GM12878 (cell line): ENCODE results near the gene RSKR. TPM values are rescaled to one million over a fixed set of nuclear protein-coding genes. Genes with fewer than 3 reads are reported as not detected.

ENCODE experiments used
- ATF7 ChIP-seq: fragments of 450-650 bp; IDR thresholded peaks from 2 replicates; pipeline ENCODE4 v1.6.1; 2016; ENCODE audit warnings: low read depth, mild to moderate bottlenecking
- CHD4 ChIP-seq: fragments of 200-600 bp; sonication (generic); IDR thresholded peaks from 2 replicates; pipeline ENCODE4 v1.6.1; 2016; ENCODE audit warnings: mild to moderate bottlenecking
- EED ChIP-seq: sonication (generic); IDR thresholded peaks from 2 replicates; pipeline ENCODE4 v1.6.1; 2016; ENCODE audit warnings: antibody characterized with exemption, low read depth
- POLR2AphosphoS5 ChIP-seq: IDR thresholded peaks from 2 replicates; pipeline ENCODE4 v1.6.1; 2011; ENCODE audit warnings: mild to moderate bottlenecking, low read length, inconsistent platforms
- RAD51 ChIP-seq: fragments of 450-650 bp; IDR thresholded peaks from 2 replicates; pipeline ENCODE4 v1.6.1; 2016; ENCODE audit warnings: moderate library complexity, mild to moderate bottlenecking, inconsistent platforms
- SREBF2 ChIP-seq: IDR thresholded peaks from 2 replicates; pipeline ENCODE4 v1.6.1; 2012; ENCODE audit warnings: mild to moderate bottlenecking, low read length
- TAF1 ChIP-seq: IDR thresholded peaks from 2 replicates; pipeline ENCODE4 v1.6.1; 2011; ENCODE audit warnings: mild to moderate bottlenecking, low read depth, low read length, borderline replicate concordance
- YY1 ChIP-seq: IDR thresholded peaks from 2 replicates; pipeline ENCODE4 v1.6.1; 2011; ENCODE audit warnings: low read depth, mild to moderate bottlenecking, low read length
- polyA plus RNA-seq, 11 experiments: library from polyadenylated mRNA; depleted of rRNA in 4 of 11; unstranded in 6 of 11; stranded (reverse) in 5 of 11; fragments of >200 nt; fragmentation: Nextera tagmentation in 4 of 11; fragmentation: Illumina TruSeq in 1 of 11; extraction: Ambion mirVana in 4 of 11; extraction: Trizol in 1 of 11; gene quantifications; 1 replicate in 1 of 11; 2 replicates in 10 of 11; pipeline versions ENCODE4 v1.2.1 to v1.2.3, GENCODE V29; 2011 to 2016; ENCODE audit warnings: inconsistent platforms in 2 of 11, missing spikeins in 2 of 11, low read depth in 1 of 11
- total RNA-seq, 4 experiments: library from RNA; depleted of rRNA in 3 of 4; stranded (reverse); fragments of >200 nt in 3 of 4; fragmentation: Illumina TruSeq in 1 of 4; extraction: Trizol in 1 of 4; gene quantifications; 2 replicates each; pipeline versions ENCODE4 v1.2.1 to v1.2.3, GENCODE V29; 2013 to 2021
- TF ChIP-seq, protein P1 (sequence below): fragments of 450-650 bp; IDR thresholded peaks from 2 replicates; pipeline ENCODE4 v1.6.1; 2017; ENCODE audit warnings: low read depth, mild to moderate bottlenecking, moderate library complexity
- TF ChIP-seq, protein P2 (sequence below): fragments of 450-650 bp; conservative IDR thresholded peaks from 2 replicates; pipeline ENCODE4 v1.6.1; 2017; ENCODE audit warnings: mild to moderate bottlenecking, moderate library complexity
- TF ChIP-seq, protein P3 (sequence below): IDR thresholded peaks from 2 replicates; pipeline ENCODE4 v1.6.1; 2012; ENCODE audit warnings: improper control_type of control experiment, low read depth, low read length; ENCODE audit not compliant: insufficient replicate concordance
- TF ChIP-seq, protein P4 (sequence below), 3 experiments: IDR thresholded peaks in 2 of 3; conservative IDR thresholded peaks in 1 of 3; 2 replicates each; pipeline ENCODE4 v1.5.1; 2011; ENCODE audit warnings: low read depth in 3 of 3, low read length in 3 of 3, mild to moderate bottlenecking in 3 of 3, control low read depth in 2 of 3, moderate library complexity in 2 of 3, inconsistent platforms in 1 of 3, mixed read lengths in 1 of 3; ENCODE audit not compliant: control insufficient read depth in 2 of 3, insufficient read depth in 1 of 3; ENCODE audit errors: extremely low read depth in 1 of 3
- TF ChIP-seq, protein P5 (sequence below): IDR thresholded peaks from 2 replicates; pipeline ENCODE4 v1.6.1; 2011; ENCODE audit warnings: borderline replicate concordance, low read depth, mild to moderate bottlenecking, moderate library complexity, low read length; ENCODE audit not compliant: insufficient read depth, poor library complexity, severe bottlenecking

Gene RSKR
- total and polyA plus RNA-seq, 10 of the 15 experiments (the other 5 are each of a cell fraction or from before 2014, with no cell fraction given), result 0.52 to 22.4 (median 8.7) TPM

DNA sequence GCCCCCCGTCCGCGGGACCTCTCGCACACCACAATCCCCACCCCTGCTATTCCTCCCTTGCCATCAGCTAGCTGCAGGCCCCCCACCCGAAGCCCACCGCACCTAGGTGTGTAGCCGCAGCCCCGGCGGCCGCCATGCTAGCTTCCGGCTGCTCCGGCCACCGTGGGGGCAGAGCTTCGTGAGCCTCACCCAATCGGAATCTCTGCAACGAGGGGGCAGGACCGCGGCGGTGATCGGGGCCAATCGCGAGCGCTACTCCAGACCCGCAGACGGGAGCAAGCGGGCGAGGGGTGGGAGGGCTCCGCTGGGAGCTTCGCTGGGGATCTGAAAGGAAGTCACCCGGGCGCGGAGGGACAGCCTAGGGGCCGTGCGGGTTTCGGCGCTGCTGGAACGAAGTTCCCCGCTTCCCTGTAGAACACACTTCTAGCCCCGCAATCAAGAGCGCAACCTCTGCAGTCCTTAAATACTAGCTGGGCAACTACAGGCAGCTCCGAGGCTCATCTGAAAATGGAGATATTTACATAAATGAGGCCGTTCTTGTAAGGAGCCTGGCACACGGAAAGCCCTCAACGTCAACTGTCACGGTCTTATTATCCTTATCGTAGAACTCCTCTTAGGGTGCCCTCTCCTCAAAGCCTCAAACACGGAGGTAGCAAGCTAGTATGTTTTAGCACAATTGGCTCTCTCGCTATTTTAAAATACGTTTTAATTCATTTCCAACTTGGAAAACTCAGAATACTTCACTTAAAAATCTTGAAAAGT is 42.4 kb downstream of the RSKR start, which contains the start of gene PIGS (continued):
- TF ChIP-seq, protein P1, sequence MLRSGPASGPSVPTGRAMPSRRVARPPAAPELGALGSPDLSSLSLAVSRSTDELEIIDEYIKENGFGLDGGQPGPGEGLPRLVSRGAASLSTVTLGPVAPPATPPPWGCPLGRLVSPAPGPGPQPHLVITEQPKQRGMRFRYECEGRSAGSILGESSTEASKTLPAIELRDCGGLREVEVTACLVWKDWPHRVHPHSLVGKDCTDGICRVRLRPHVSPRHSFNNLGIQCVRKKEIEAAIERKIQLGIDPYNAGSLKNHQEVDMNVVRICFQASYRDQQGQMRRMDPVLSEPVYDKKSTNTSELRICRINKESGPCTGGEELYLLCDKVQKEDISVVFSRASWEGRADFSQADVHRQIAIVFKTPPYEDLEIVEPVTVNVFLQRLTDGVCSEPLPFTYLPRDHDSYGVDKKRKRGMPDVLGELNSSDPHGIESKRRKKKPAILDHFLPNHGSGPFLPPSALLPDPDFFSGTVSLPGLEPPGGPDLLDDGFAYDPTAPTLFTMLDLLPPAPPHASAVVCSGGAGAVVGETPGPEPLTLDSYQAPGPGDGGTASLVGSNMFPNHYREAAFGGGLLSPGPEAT, result peak; percentile 62
- TF ChIP-seq, protein P2, sequence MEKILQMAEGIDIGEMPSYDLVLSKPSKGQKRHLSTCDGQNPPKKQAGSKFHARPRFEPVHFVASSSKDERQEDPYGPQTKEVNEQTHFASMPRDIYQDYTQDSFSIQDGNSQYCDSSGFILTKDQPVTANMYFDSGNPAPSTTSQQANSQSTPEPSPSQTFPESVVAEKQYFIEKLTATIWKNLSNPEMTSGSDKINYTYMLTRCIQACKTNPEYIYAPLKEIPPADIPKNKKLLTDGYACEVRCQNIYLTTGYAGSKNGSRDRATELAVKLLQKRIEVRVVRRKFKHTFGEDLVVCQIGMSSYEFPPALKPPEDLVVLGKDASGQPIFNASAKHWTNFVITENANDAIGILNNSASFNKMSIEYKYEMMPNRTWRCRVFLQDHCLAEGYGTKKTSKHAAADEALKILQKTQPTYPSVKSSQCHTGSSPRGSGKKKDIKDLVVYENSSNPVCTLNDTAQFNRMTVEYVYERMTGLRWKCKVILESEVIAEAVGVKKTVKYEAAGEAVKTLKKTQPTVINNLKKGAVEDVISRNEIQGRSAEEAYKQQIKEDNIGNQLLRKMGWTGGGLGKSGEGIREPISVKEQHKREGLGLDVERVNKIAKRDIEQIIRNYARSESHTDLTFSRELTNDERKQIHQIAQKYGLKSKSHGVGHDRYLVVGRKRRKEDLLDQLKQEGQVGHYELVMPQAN, result peak; percentile 22
- TF ChIP-seq, protein P3, sequence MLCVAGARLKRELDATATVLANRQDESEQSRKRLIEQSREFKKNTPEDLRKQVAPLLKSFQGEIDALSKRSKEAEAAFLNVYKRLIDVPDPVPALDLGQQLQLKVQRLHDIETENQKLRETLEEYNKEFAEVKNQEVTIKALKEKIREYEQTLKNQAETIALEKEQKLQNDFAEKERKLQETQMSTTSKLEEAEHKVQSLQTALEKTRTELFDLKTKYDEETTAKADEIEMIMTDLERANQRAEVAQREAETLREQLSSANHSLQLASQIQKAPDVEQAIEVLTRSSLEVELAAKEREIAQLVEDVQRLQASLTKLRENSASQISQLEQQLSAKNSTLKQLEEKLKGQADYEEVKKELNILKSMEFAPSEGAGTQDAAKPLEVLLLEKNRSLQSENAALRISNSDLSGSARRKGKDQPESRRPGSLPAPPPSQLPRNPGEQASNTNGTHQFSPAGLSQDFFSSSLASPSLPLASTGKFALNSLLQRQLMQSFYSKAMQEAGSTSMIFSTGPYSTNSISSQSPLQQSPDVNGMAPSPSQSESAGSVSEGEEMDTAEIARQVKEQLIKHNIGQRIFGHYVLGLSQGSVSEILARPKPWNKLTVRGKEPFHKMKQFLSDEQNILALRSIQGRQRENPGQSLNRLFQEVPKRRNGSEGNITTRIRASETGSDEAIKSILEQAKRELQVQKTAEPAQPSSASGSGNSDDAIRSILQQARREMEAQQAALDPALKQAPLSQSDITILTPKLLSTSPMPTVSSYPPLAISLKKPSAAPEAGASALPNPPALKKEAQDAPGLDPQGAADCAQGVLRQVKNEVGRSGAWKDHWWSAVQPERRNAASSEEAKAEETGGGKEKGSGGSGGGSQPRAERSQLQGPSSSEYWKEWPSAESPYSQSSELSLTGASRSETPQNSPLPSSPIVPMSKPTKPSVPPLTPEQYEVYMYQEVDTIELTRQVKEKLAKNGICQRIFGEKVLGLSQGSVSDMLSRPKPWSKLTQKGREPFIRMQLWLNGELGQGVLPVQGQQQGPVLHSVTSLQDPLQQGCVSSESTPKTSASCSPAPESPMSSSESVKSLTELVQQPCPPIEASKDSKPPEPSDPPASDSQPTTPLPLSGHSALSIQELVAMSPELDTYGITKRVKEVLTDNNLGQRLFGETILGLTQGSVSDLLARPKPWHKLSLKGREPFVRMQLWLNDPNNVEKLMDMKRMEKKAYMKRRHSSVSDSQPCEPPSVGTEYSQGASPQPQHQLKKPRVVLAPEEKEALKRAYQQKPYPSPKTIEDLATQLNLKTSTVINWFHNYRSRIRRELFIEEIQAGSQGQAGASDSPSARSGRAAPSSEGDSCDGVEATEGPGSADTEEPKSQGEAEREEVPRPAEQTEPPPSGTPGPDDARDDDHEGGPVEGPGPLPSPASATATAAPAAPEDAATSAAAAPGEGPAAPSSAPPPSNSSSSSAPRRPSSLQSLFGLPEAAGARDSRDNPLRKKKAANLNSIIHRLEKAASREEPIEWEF, result no peak
- peak; percentile 75 for TF ChIP-seq POLR2AphosphoS5
- TF ChIP-seq CHD4, result no peak
- TF ChIP-seq, protein P4, sequence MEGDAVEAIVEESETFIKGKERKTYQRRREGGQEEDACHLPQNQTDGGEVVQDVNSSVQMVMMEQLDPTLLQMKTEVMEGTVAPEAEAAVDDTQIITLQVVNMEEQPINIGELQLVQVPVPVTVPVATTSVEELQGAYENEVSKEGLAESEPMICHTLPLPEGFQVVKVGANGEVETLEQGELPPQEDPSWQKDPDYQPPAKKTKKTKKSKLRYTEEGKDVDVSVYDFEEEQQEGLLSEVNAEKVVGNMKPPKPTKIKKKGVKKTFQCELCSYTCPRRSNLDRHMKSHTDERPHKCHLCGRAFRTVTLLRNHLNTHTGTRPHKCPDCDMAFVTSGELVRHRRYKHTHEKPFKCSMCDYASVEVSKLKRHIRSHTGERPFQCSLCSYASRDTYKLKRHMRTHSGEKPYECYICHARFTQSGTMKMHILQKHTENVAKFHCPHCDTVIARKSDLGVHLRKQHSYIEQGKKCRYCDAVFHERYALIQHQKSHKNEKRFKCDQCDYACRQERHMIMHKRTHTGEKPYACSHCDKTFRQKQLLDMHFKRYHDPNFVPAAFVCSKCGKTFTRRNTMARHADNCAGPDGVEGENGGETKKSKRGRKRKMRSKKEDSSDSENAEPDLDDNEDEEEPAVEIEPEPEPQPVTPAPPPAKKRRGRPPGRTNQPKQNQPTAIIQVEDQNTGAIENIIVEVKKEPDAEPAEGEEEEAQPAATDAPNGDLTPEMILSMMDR (IDR thresholded peaks at IDR 0.05 in 2 of 3, conservative IDR thresholded peaks at IDR 0.05 in 1 of 3; ENCODE audit: control insufficient read depth in 2 of 3, extremely low read depth in 1 of 3, insufficient read depth in 1 of 3, low read depth in 3 of 3, low read length in 3 of 3), result no peak
- TF ChIP-seq RAD51, result no peak
- peak; percentile 67 for TF ChIP-seq EED
- no peak for TF ChIP-seq SREBF2
- peak; percentile 96 for TF ChIP-seq YY1
- peak; percentile 89; the same call in 1 of the 2 replicates for TF ChIP-seq TAF1
- TF ChIP-seq, protein P5, sequence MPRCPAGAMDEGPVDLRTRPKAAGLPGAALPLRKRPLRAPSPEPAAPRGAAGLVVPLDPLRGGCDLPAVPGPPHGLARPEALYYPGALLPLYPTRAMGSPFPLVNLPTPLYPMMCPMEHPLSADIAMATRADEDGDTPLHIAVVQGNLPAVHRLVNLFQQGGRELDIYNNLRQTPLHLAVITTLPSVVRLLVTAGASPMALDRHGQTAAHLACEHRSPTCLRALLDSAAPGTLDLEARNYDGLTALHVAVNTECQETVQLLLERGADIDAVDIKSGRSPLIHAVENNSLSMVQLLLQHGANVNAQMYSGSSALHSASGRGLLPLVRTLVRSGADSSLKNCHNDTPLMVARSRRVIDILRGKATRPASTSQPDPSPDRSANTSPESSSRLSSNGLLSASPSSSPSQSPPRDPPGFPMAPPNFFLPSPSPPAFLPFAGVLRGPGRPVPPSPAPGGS, result no peak
- TF ChIP-seq ATF7, result peak; percentile 18; the same call in 1 of the 2 replicates
